Measurements from ENCODE around the gene SCUBE1. TPM values are rescaled to one million over a fixed set of nuclear protein-coding genes. Genes with fewer than 3 reads are reported as not detected.

Gene SCUBE1
- total RNA-seq, result not detected in 2 replicates

DNA sequence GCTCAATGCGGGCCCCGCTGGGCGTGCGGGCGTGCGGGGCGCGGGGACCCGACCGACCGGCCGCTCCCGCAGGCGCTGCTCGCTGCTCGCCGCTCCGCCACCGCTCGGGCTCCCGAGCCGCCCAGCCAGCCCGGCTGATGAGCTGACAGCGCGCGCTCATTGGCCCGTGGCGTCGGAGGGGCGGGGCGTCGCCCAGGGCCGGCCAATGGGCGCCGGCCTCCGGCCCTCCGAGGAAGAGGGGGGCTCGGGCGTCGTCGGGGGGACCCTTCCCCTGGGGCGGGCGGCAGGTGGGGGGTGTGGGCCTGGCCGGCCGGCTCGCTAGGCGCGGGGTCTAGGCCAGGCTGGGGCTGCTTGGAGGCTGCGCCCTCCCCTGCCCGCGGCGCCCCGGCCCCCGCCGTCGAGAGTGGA, at the start of gene SCUBE1:
SCUBE1 (minus strand) TSS at position 111 of the 408 bp plus-strand sequence. CDS start 111 bp downstream, outside the sequence.
- H3K4me3 Mint-ChIP-seq (ENCODE audit: low read depth), result no peak within 1 kb of the TSS
- no peaks in the 10 kb centered on the region for H3K36me3 Mint-ChIP-seq (ENCODE audit: low read depth)
- peak; percentile 47 for DNase-seq (ENCODE audit: low spot score)
- peaks cover 20% of the 10 kb centered on the region for H3K4me1 Mint-ChIP-seq (ENCODE audit: low read depth)
- peaks cover 30% of the 10 kb centered on the region for H3K27me3 Mint-ChIP-seq (ENCODE audit: low read depth)
- no peaks in the 10 kb centered on the region for H3K9me3 Mint-ChIP-seq
- H3K27ac Mint-ChIP-seq, result no peak within 1 kb of the TSS
- intact Hi-C loops (cut with micrococcal nuclease), result no loop called here

DNA sequence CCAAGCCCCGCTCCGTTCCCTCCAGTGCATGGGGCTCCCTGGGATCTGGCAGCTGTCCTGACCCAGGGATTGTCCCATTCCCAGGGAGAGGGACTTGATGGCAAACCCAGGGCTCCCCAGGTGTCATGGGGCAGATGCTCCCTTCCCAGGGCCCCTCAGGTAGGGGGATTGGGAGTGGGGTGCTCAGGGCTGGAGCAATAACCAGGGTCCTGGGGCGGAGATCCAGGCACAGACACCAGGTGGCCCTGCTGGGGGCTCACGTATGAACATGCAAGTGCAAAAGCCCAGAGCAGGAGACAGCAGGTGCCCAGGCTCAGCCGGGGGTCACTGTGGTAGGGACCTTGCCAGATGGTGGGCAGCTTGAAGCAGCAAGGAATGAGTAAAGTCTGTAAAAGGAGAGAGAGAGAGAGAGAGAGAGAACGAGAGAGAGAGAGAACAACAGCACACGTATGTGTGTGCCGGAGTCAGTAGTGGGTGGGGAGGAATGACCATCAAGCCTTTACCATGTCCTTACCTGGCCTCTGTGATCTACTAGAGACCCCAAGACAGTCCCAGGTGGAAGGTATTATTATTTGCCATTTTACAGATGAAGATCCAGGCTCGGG, 49.3 kb upstream of the SCUBE1 start:
- Mint-ChIP-seq H3K9me3 (no peaks in the 10 kb centered on the region), H3K4me3 (ENCODE audit: low read depth) (no peak overlapping the region), H3K4me1 (ENCODE audit: low read depth) (no peaks in the 10 kb centered on the region), H3K27ac (no peak overlapping the region), H3K27me3 (ENCODE audit: low read depth) (peaks cover 12% of the 10 kb centered on the region), H3K36me3 (ENCODE audit: low read depth) (no peaks in the 10 kb centered on the region)
- intact Hi-C loops (cut with micrococcal nuclease), result no loop called here
- no peak for DNase-seq (ENCODE audit: low spot score)

DNA sequence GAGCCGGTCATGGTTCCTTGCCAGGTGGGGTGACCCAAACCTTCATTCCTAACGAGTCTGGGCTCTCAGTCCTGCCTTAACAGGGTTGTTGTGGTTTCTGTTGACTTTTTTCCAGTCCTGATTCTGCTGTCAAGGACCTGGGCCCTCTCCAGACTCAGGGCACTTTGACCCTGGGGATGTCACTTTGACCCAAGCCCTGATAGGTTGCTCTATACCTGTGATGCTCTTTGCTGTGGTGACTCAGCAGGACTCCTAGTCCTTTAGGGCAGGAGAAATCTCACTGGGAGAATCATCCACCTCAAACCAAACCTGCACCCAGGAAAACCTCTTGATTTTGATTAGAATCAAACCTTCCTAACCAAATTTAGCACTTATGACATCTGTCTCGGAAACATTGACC, 48.1 kb upstream of the SCUBE1 start:
- Mint-ChIP-seq H3K4me1 (ENCODE audit: low read depth) (peaks cover 2% of the 10 kb centered on the region), H3K27ac (no peak overlapping the region), H3K4me3 (ENCODE audit: low read depth) (no peak overlapping the region), H3K27me3 (ENCODE audit: low read depth) (peaks cover 19% of the 10 kb centered on the region), H3K9me3 (no peaks in the 10 kb centered on the region), H3K36me3 (ENCODE audit: low read depth) (no peaks in the 10 kb centered on the region)
- intact Hi-C loops (cut with micrococcal nuclease), result no loop called here
- DNase-seq (ENCODE audit: low spot score), result no peak

DNA sequence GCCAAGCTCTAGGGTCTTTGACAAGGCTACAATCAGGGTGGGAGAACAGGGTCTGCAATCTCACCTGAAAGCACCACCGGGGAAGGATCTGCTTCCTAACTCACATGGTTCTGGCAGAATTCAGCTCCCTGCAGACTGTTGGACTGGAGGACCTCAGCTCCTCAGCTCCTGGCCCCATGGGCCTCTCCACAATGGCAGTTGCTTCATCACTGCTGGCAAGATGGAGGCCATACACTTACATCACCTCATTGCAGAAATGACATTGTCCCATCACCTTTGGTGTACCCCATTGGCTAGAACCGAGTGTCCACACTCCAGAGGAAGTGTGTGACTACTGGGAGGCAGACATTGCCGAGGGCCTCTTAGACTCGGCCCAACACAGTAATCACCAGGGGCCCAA, 47.7 kb upstream of the SCUBE1 start:
- peaks cover 3% of the 10 kb centered on the region for H3K4me1 Mint-ChIP-seq (ENCODE audit: low read depth)
- no peak overlapping the region for H3K27ac Mint-ChIP-seq
- H3K36me3 Mint-ChIP-seq (ENCODE audit: low read depth), result no peaks in the 10 kb centered on the region
- DNase-seq (ENCODE audit: low spot score), result no peak
- no peaks in the 10 kb centered on the region for H3K9me3 Mint-ChIP-seq
- H3K4me3 Mint-ChIP-seq (ENCODE audit: low read depth), result no peak overlapping the region
- intact Hi-C loops (cut with micrococcal nuclease), result no loop called here
- peaks cover 21% of the 10 kb centered on the region for H3K27me3 Mint-ChIP-seq (ENCODE audit: low read depth)

DNA sequence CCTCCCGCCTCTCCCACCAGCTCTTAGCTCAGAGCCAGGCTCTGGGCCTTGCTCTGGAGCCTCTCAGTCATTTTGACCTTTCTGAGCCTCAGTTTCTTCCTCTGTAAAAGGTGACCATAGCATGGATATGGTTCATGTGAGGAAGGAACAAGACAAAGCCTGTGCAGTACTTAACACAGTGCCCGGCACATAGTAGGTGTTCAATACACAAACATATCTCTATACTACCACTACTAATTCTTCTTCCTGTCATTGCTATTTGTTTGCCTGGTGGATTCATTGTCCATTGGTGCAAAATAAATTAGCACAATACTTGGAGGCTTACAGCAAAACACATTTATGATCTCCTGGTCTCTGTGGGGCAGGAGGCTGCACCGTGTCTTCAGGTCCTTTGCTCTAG, 47.0 kb upstream of the SCUBE1 start:
- H3K9me3 Mint-ChIP-seq, result no peaks in the 10 kb centered on the region
- intact Hi-C loops (cut with micrococcal nuclease), result no loop called here
- no peak for DNase-seq (ENCODE audit: low spot score)

DNA sequence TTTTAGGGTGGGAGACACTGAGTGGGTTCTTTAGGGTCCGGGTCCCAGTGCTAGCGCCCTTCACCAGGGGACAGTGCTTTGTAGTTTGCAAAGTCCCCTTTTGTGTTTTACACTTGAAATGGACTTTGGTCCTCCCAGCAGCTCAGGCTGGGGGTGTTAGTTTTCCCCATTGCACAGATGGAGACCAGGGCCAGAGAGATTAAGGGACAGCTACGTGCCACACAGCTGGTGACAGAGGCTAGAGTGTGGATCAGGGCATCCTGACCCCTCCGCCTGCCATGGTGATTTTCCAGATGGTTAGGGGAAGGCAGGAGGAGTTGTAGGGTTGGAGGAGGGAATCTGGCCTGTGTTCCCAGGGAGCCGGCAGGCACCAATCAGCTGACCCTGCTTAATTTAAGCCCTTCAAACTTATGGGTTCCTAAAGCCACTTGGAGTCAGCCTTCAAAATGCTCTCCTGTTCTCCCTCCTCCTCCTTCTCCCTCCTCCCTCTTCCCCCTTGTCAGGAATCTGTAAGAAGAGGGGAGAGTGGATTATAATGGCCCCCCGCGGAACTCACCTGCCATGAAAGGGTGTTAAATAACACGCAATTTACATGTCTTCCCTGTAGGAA, 46.2 kb upstream of the SCUBE1 start:
- no peak for DNase-seq (ENCODE audit: low spot score)
- no peaks in the 10 kb centered on the region for H3K36me3 Mint-ChIP-seq (ENCODE audit: low read depth)
- no peaks in the 10 kb centered on the region for H3K9me3 Mint-ChIP-seq
- H3K4me3 Mint-ChIP-seq (ENCODE audit: low read depth), result no peak overlapping the region
- no peak overlapping the region for H3K27ac Mint-ChIP-seq
- intact Hi-C loops (cut with micrococcal nuclease), result loop anchor here (5.0 kb wide), 1 partner anchor 1238 kb away; no protein-coding TSS in a partner anchor
- H3K27me3 Mint-ChIP-seq (ENCODE audit: low read depth), result peaks cover 27% of the 10 kb centered on the region
- H3K4me1 Mint-ChIP-seq (ENCODE audit: low read depth), result peaks cover 4% of the 10 kb centered on the region

More for the DNA sequence above, 47.0 kb upstream of the SCUBE1 start:
- H3K4me3 Mint-ChIP-seq (ENCODE audit: low read depth), result no peak overlapping the region
- H3K27me3 Mint-ChIP-seq (ENCODE audit: low read depth), result peaks cover 25% of the 10 kb centered on the region
- H3K4me1 Mint-ChIP-seq (ENCODE audit: low read depth), result peaks cover 4% of the 10 kb centered on the region
- no peaks in the 10 kb centered on the region for H3K36me3 Mint-ChIP-seq (ENCODE audit: low read depth)
- no peak overlapping the region for H3K27ac Mint-ChIP-seq

DNA sequence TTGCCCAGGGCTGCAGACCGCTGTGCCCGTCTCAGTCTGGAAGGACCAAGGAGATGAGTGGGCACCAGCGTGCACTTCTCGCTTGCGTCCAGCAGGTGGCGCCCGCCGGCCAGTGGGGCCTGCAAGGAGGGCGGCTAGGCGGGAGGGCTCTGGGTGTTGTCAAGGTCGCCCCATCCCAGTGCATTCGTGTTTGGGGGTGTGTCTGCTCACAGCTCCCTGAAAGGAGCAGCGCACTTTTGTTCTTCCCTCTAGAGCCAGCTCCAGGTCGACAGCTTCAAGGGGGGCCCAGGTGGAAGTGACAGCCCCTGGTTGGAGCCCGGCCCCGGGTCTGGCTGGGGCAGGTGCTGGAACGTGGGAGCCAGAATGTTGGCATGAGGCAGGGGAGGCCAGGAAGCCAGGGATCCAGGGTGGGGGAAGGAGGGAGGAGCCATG, 45.3 kb upstream of the SCUBE1 start:
- peaks cover 30% of the 10 kb centered on the region for H3K27me3 Mint-ChIP-seq (ENCODE audit: low read depth)
- peak; percentile 60 for DNase-seq (ENCODE audit: low spot score)
- intact Hi-C loops (cut with micrococcal nuclease), result loop anchor here (5.0 kb wide), 1 partner anchor 1239 kb away; no protein-coding TSS in a partner anchor
- H3K4me3 Mint-ChIP-seq (ENCODE audit: low read depth), result no peak overlapping the region
- H3K27ac Mint-ChIP-seq, result no peak overlapping the region
- H3K4me1 Mint-ChIP-seq (ENCODE audit: low read depth), result peaks cover 4% of the 10 kb centered on the region
- H3K36me3 Mint-ChIP-seq (ENCODE audit: low read depth), result no peaks in the 10 kb centered on the region
- no peaks in the 10 kb centered on the region for H3K9me3 Mint-ChIP-seq

- no peak for DNase-seq (ENCODE audit: low spot score)
- Mint-ChIP-seq H3K4me1 (ENCODE audit: low read depth) (peaks cover 4% of the 10 kb centered on the region), H3K9me3 (no peaks in the 10 kb centered on the region), H3K4me3 (ENCODE audit: low read depth) (no peak overlapping the region), H3K27me3 (ENCODE audit: low read depth) (peaks cover 30% of the 10 kb centered on the region), H3K27ac (no peak overlapping the region), H3K36me3 (ENCODE audit: low read depth) (no peaks in the 10 kb centered on the region)
- intact Hi-C loops (cut with micrococcal nuclease), result loop anchor here (5.0 kb wide), 1 partner anchor 1239 kb away; no protein-coding TSS in a partner anchor
Observed at GRCh38 chr22:43387815-43388214, 44.6 kb upstream of the SCUBE1 start.

- H3K4me1 Mint-ChIP-seq (ENCODE audit: low read depth), result peaks cover 14% of the 10 kb centered on the region
- no peak overlapping the region for H3K27ac Mint-ChIP-seq
- H3K9me3 Mint-ChIP-seq, result no peaks in the 10 kb centered on the region
- no peaks in the 10 kb centered on the region for H3K36me3 Mint-ChIP-seq (ENCODE audit: low read depth)
- peak; percentile 72 for DNase-seq (ENCODE audit: low spot score)
- H3K27me3 Mint-ChIP-seq (ENCODE audit: low read depth), result peaks cover 42% of the 10 kb centered on the region
- intact Hi-C loops (cut with micrococcal nuclease), result loop anchor here (1.0 to 5.0 kb wide), 3 partner anchors 112 to 1241 kb away; no protein-coding TSS in a partner anchor
- no peak overlapping the region for H3K4me3 Mint-ChIP-seq (ENCODE audit: low read depth)
Observed at GRCh38 chr22:43385770-43386641, 42.8 kb upstream of the SCUBE1 start.

GRCh38 chr22:43384863-43385262, 41.7 kb upstream of the SCUBE1 start:
- Mint-ChIP-seq H3K9me3 (no peaks in the 10 kb centered on the region), H3K4me1 (ENCODE audit: low read depth) (peaks cover 16% of the 10 kb centered on the region), H3K27ac (no peak overlapping the region), H3K4me3 (ENCODE audit: low read depth) (no peak overlapping the region), H3K36me3 (ENCODE audit: low read depth) (no peaks in the 10 kb centered on the region), H3K27me3 (ENCODE audit: low read depth) (peaks cover 51% of the 10 kb centered on the region)
- DNase-seq (ENCODE audit: low spot score), result no peak
- intact Hi-C loops (cut with micrococcal nuclease), result loop anchor here (1.0 to 5.0 kb wide), 3 partner anchors 111 to 1242 kb away; no protein-coding TSS in a partner anchor

DNA sequence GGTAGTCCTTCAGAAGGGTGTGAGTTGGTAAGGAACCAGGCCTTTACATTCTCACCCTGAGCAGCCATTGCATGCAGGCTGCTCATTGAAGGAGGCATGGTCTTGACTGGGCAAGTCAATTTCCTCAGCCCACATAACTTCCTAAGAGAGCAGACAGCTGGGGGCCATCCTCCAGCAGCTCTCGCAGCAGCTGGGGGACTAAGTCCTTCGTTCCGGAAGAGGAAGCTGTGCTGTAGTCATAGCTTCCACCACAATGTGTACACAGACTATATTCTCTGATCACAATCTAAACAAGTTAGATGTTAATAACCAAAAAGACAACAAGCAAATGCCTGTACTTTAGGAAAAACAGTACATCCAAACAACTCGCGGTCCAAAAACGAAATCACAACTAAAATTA, 38.5 kb upstream of the SCUBE1 start:
- Mint-ChIP-seq H3K9me3 (no peaks in the 10 kb centered on the region), H3K4me1 (ENCODE audit: low read depth) (peaks cover 36% of the 10 kb centered on the region), H3K27me3 (ENCODE audit: low read depth) (peaks cover 59% of the 10 kb centered on the region), H3K4me3 (ENCODE audit: low read depth) (no peak overlapping the region), H3K27ac (no peak overlapping the region), H3K36me3 (ENCODE audit: low read depth) (no peaks in the 10 kb centered on the region)
- intact Hi-C loops (cut with micrococcal nuclease), result no loop called here
- peak; percentile 21 for DNase-seq (ENCODE audit: low spot score)

- Mint-ChIP-seq H3K4me1 (ENCODE audit: low read depth) (peaks cover 35% of the 10 kb centered on the region), H3K36me3 (ENCODE audit: low read depth) (no peaks in the 10 kb centered on the region), H3K27me3 (ENCODE audit: low read depth) (peaks cover 65% of the 10 kb centered on the region), H3K27ac (no peak overlapping the region), H3K4me3 (ENCODE audit: low read depth) (no peak overlapping the region), H3K9me3 (peaks cover 9% of the 10 kb centered on the region)
- intact Hi-C loops (cut with micrococcal nuclease), result no loop called here
- peak; percentile 24 for DNase-seq (ENCODE audit: low spot score)
Observed at GRCh38 chr22:43377896-43378704, 34.9 kb upstream of the SCUBE1 start.

All from activated T-helper 2 cell treated with anti-CD3 and anti-CD28 coated beads, Interferon-gamma antibody, Interleukin-2, Interleukin-4, amounts not matched to agents 10 μg/mL and 5 μg/mL and 100 μg/mL, durations not matched to agents 14 hours and 24 hours and 36 hours (primary cell).